KMS-11 (cell line): ENCODE data around the gene PALLD.

Source experiments
- H2AFZ ChIP-seq: fragments of 200-600 bp; sonication (generic); 2 replicates; pipeline ENCODE4 v1.6.1; 2016; ENCODE audit warnings: antibody characterized with exemption, mixed run types, low read depth
- H3K27ac ChIP-seq: fragments of 200-600 bp; sonication (generic); 2 replicates; pipeline ENCODE4 v1.6.1; 2016; ENCODE audit warnings: mild to moderate bottlenecking, mixed run types
- H3K27me3 ChIP-seq: fragments of 200-600 bp; sonication (generic); 2 replicates; pipeline ENCODE4 v1.6.1; 2017; ENCODE audit warnings: mild to moderate bottlenecking, low read depth, mixed run types, moderate library complexity; ENCODE audit not compliant: insufficient read depth
- H3K36me3 ChIP-seq: fragments of 200-600 bp; sonication (generic); 2 replicates; pipeline ENCODE4 v1.6.1; 2017; ENCODE audit warnings: mild to moderate bottlenecking, mixed run types; ENCODE audit not compliant: insufficient read depth
- H3K4me1 ChIP-seq: fragments of 200-600 bp; sonication (generic); 2 replicates; pipeline ENCODE4 v1.6.1; 2016; ENCODE audit warnings: mild to moderate bottlenecking, low read depth, mixed run types; ENCODE audit not compliant: poor library complexity, severe bottlenecking
- H3K4me2 ChIP-seq: fragments of 200-600 bp; sonication (generic); 2 replicates; pipeline ENCODE4 v1.7.0; 2016; ENCODE audit warnings: mild to moderate bottlenecking, mixed run types
- H3K4me3 ChIP-seq: fragments of 200-600 bp; sonication (generic); IDR thresholded peaks from 2 replicates; pipeline ENCODE4 v1.6.1; 2017; ENCODE audit warnings: low read depth, low read length, mixed read lengths; ENCODE audit not compliant: insufficient read depth
- H3K79me2 ChIP-seq: fragments of 200-600 bp; sonication (generic); 2 replicates; pipeline ENCODE4 v1.6.1; 2016; ENCODE audit warnings: low read depth, mixed run types; ENCODE audit not compliant: insufficient read depth
- H3K9ac ChIP-seq: fragments of 200-600 bp; sonication (generic); 2 replicates; pipeline ENCODE4 v1.6.1; 2016; ENCODE audit warnings: mild to moderate bottlenecking, mixed run types
- H4K20me1 ChIP-seq: fragments of 200-600 bp; sonication (generic); 2 replicates; pipeline ENCODE4 v1.6.1; 2016; ENCODE audit warnings: mild to moderate bottlenecking, mixed run types; ENCODE audit not compliant: insufficient read depth
- TF ChIP-seq, protein P1 (sequence below): fragments of 200-600 bp; sonication (generic); conservative IDR thresholded peaks from 2 replicates; pipeline ENCODE4 v1.6.1; 2017; ENCODE audit warnings: low read depth, mild to moderate bottlenecking, antibody characterized with exemption, low read length, moderate library complexity, mixed read lengths

PALLD gene

GRCh38 chr4:168843635-168844034 lies 346.8 kb downstream of the PALLD start:
- no peak overlapping the region for H2AFZ ChIP-seq
- no peaks in the 10 kb centered on the region for H3K36me3 ChIP-seq
- no peak overlapping the region for H3K9ac ChIP-seq
- no peak overlapping the region for H3K4me2 ChIP-seq
- H3K4me3 ChIP-seq: no peak overlapping the region
- H4K20me1 ChIP-seq: no peaks in the 10 kb centered on the region
- H3K27ac ChIP-seq: no peak overlapping the region
- TF ChIP-seq, protein P1, sequence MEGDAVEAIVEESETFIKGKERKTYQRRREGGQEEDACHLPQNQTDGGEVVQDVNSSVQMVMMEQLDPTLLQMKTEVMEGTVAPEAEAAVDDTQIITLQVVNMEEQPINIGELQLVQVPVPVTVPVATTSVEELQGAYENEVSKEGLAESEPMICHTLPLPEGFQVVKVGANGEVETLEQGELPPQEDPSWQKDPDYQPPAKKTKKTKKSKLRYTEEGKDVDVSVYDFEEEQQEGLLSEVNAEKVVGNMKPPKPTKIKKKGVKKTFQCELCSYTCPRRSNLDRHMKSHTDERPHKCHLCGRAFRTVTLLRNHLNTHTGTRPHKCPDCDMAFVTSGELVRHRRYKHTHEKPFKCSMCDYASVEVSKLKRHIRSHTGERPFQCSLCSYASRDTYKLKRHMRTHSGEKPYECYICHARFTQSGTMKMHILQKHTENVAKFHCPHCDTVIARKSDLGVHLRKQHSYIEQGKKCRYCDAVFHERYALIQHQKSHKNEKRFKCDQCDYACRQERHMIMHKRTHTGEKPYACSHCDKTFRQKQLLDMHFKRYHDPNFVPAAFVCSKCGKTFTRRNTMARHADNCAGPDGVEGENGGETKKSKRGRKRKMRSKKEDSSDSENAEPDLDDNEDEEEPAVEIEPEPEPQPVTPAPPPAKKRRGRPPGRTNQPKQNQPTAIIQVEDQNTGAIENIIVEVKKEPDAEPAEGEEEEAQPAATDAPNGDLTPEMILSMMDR: no peak
- H3K79me2 ChIP-seq: peaks cover 16% of the 10 kb centered on the region; the same call in 1 of the 2 replicates
- peaks cover 50% of the 10 kb centered on the region for H3K4me1 ChIP-seq
- no peaks in the 10 kb centered on the region for H3K27me3 ChIP-seq

- Histone ChIP-seq H3K36me3 (no peaks in the 10 kb centered on the region), H3K27ac (no peak overlapping the region), H3K9ac (no peak overlapping the region), H2AFZ (no peak overlapping the region), H3K4me1 (peaks cover 52% of the 10 kb centered on the region), H3K27me3 (no peaks in the 10 kb centered on the region), H4K20me1 (no peaks in the 10 kb centered on the region), H3K79me2 (peaks cover 21% of the 10 kb centered on the region; the same call in 1 of the 2 replicates), H3K4me3 (no peak overlapping the region), H3K4me2 (no peak overlapping the region)
- TF ChIP-seq, protein P1: no peak
Observed at GRCh38 chr4:168844353-168845049, 347.6 kb downstream of the PALLD start.

- no peak overlapping the region for H3K4me3 ChIP-seq
- H3K79me2 ChIP-seq: peaks cover 21% of the 10 kb centered on the region; the same call in 1 of the 2 replicates
- peaks cover 40% of the 10 kb centered on the region for H3K4me1 ChIP-seq
Observed at GRCh38 chr4:168845897-168846296, 349.0 kb downstream of the PALLD start.

DNA sequence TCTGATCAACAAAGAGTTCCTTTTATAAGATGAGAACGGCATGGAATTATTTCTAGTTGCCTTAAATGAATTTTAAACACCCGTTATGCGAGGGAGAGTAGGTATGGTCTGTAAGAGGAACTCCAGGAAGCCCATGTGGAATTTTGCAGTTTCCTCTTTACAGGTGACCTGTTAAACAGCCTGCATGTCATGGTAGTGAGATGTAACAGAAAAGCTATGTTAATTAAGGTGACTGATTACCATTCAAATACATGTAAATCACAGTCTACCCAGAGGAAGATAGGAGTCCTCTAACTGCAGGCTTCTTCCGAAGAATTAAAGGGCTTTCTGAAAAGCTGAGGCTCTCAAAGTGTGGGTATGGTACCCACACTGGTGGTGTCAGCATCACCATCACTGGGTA lies 349.6 kb downstream of the PALLD start:
- peaks cover 21% of the 10 kb centered on the region; the same call in 1 of the 2 replicates for H3K79me2 ChIP-seq
- no peak overlapping the region for H3K9ac ChIP-seq
- H3K36me3 ChIP-seq: no peaks in the 10 kb centered on the region
- no peaks in the 10 kb centered on the region for H4K20me1 ChIP-seq
- no peak overlapping the region for H3K27ac ChIP-seq
- H3K4me1 ChIP-seq: peaks cover 35% of the 10 kb centered on the region
- no peak overlapping the region for H3K4me3 ChIP-seq
- H2AFZ ChIP-seq: no peak overlapping the region
- no peak overlapping the region for H3K4me2 ChIP-seq
- no peaks in the 10 kb centered on the region for H3K27me3 ChIP-seq
- TF ChIP-seq, protein P1: no peak

More at GRCh38 chr4:168845897-168846296, 349.0 kb downstream of the PALLD start:
- Histone ChIP-seq H3K9ac (no peak overlapping the region), H3K4me2 (no peak overlapping the region), H3K36me3 (no peaks in the 10 kb centered on the region), H3K27me3 (no peaks in the 10 kb centered on the region), H2AFZ (no peak overlapping the region), H3K27ac (no peak overlapping the region), H4K20me1 (no peaks in the 10 kb centered on the region)
- TF ChIP-seq, protein P1: no peak
